Measurements from ENCODE around the gene KRT14.

GRCh38 chr17:41559548-41559947 is 27.1 kb downstream of the KRT14 start:
- TF ChIP-seq CTCF (conservative IDR thresholded peaks at IDR 0.05; ENCODE audit: low read depth, low read length) = no peak
- no peak for TF ChIP-seq EZH2 (IDR thresholded peaks at IDR 0.05; ENCODE audit: low read length, unreplicated experiment)
- no peak for TF ChIP-seq EZH2phosphoT487 (IDR thresholded peaks at IDR 0.05; ENCODE audit: borderline replicate concordance, low read length)
